OCI-LY1 (cell line): ENCODE measurements around the gene TNS4.

Experiments used
- EZH2 ChIP-seq: fragments of 200-600 bp; sonication (generic), shearing (Covaris generic); IDR thresholded peaks from 2 replicates; pipeline ENCODE4 v1.8.0; 2017; ENCODE audit warnings: borderline replicate concordance, mixed run types, mild to moderate bottlenecking, antibody characterized with exemption, low read length, moderate library complexity, mixed read lengths
- TF ChIP-seq, protein P1 (sequence below): fragments of 200-600 bp; sonication (generic), shearing (Covaris generic); IDR thresholded peaks from 2 replicates; pipeline ENCODE4 v1.5.1; 2017; ENCODE audit warnings: mild to moderate bottlenecking, antibody characterized with exemption, low read length, moderate library complexity, mixed read lengths

DNA sequence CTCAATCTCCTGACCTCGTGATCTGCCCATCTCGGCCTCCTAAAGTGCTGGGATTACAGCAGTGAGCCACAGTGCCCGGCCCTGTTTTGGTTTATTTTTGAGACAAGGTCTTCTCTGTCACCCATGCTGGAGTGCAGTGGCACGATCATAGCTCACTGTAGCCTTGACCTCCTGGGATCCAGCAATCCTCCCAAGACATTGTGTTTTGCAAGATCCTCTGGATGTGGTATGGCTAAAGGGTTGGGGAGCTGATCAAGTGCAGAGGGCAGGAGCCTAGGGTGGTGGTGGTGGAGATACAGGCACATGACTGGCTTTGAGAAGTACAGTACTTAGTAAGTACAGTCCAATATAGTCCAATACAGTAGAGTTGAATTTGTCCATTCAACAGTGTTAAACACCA lies 16.6 kb upstream of the TNS4 start:
- TF ChIP-seq, protein P1, sequence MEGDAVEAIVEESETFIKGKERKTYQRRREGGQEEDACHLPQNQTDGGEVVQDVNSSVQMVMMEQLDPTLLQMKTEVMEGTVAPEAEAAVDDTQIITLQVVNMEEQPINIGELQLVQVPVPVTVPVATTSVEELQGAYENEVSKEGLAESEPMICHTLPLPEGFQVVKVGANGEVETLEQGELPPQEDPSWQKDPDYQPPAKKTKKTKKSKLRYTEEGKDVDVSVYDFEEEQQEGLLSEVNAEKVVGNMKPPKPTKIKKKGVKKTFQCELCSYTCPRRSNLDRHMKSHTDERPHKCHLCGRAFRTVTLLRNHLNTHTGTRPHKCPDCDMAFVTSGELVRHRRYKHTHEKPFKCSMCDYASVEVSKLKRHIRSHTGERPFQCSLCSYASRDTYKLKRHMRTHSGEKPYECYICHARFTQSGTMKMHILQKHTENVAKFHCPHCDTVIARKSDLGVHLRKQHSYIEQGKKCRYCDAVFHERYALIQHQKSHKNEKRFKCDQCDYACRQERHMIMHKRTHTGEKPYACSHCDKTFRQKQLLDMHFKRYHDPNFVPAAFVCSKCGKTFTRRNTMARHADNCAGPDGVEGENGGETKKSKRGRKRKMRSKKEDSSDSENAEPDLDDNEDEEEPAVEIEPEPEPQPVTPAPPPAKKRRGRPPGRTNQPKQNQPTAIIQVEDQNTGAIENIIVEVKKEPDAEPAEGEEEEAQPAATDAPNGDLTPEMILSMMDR, result no peak
- no peak for TF ChIP-seq EZH2
